ENCODE data around the gene ACOT7.

DNA sequence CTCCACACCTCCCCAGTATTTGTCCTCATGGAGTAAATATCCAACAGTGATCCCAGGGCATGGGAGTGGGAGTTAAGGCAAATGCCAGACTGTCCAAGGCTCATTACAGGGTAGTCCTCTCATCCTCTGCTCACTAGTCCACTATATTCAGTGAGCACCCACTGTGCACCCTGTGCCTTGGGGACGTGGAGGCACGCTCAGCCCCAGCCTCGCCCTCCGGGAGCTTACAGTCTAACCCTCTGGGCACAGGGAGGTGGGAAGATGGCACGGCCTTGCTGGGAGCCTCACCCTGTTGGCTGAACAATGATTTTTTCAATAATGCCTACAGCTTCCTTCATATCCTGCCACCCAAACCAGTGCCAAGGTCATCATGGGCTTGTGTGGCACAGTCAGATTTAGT lies 23.3 kb upstream of the ACOT7 start:
- TF ChIP-seq CTCF (IDR thresholded peaks at IDR 0.05): no peak
- no peak for TF ChIP-seq POLR2A (IDR thresholded peaks at IDR 0.05)

All from lower leg skin (tissue), 3 donors.